ENCODE results near the gene MAZ. TPM values are rescaled to one million over a fixed set of nuclear protein-coding genes. Genes with fewer than 3 reads are reported as not detected.

Gene MAZ
- total and polyA plus RNA-seq, 2 of the 13 experiments (the other 11 are each of a cell fraction or from before 2014, with no cell fraction given) = 203 to 277 TPM

- TF ChIP-seq ZNF180 (CRISPR knock-in tag; IDR thresholded peaks at IDR 0.05; ENCODE audit: borderline replicate concordance, low read depth) (no peak), EZH2 (conservative IDR thresholded peaks at IDR 0.05; ENCODE audit: low read depth, low read length) (no peak), ZNF558 (CRISPR knock-in tag; IDR thresholded peaks at IDR 0.05; ENCODE audit: borderline replicate concordance) (no peak), HMGXB4 (CRISPR knock-in tag; IDR thresholded peaks at IDR 0.05; ENCODE audit: borderline replicate concordance in 1 of 2, low read depth in 1 of 2) (peak; percentile 83 to 97), SRSF9 (IDR thresholded peaks at IDR 0.05; ENCODE audit: borderline replicate concordance, insufficient read depth, low read depth, low read length, poor library complexity, severe bottlenecking) (no peak), IRX3 (CRISPR knock-in tag; IDR thresholded peaks at IDR 0.05; ENCODE audit: borderline replicate concordance, low read depth) (peak; percentile 98), BHLHE40 (IDR thresholded peaks at IDR 0.05; ENCODE audit: low read length) (peak; percentile 51), HNF1A (IDR thresholded peaks at IDR 0.05; ENCODE audit: low read depth) (no peak), HNF1A (CRISPR knock-in tag; IDR thresholded peaks at IDR 0.05; ENCODE audit: borderline replicate concordance) (peak; percentile 91), FIP1L1 (IDR thresholded peaks at IDR 0.05; ENCODE audit: borderline replicate concordance, insufficient read depth, low read depth, low read length) (no peak; the same call in 1 of the 2 replicates), NFE2L1 (CRISPR knock-in tag; IDR thresholded peaks at IDR 0.05; ENCODE audit: borderline replicate concordance) (peak; percentile 38; the same call in 1 of the 2 replicates), NR2F1 (CRISPR knock-in tag; IDR thresholded peaks at IDR 0.05) (no peak), MTA1 (CRISPR knock-in tag; IDR thresholded peaks at IDR 0.05; ENCODE audit: borderline replicate concordance) (peak; percentile 76), AFF4 (CRISPR knock-in tag; IDR thresholded peaks at IDR 0.05) (peak; percentile 89; the same call in 1 of the 2 replicates), ADNP (CRISPR knock-in tag; IDR thresholded peaks at IDR 0.05) (no peak), KDM5B (CRISPR knock-in tag; IDR thresholded peaks at IDR 0.05; ENCODE audit: borderline replicate concordance) (peak; percentile 94), SMAD1 (CRISPR knock-in tag; IDR thresholded peaks at IDR 0.05; ENCODE audit: borderline replicate concordance, low read depth) (no peak; the same call in 1 of the 2 replicates)
Measured at GRCh38 chr16:29805232-29806098, 864 bp upstream of the MAZ start (continued).

All from HepG2 (cell line).